Neural cell (in vitro differentiated cells): ENCODE results near the gene MTNR1B. TPM values are rescaled to one million over a fixed set of nuclear protein-coding genes. Genes with fewer than 3 reads are reported as not detected.

Source experiments
- H2AFZ ChIP-seq: fragments of 200-600, 300-800 bp; sonication (generic), shearing (Covaris generic); 2 replicates; pipeline ENCODE4 v1.6.0; 2014; ENCODE audit warnings: low read depth, mild to moderate bottlenecking, antibody characterized with exemption, low read length, moderate library complexity
- H3F3A ChIP-seq: fragments of 200-600 bp; shearing (Covaris generic); 2 replicates; pipeline ENCODE4 v1.6.1; 2016; ENCODE audit warnings: mild to moderate bottlenecking, moderate library complexity, mixed read lengths, antibody characterized with exemption, low read length; ENCODE audit not compliant: insufficient read depth, poor library complexity, severe bottlenecking
- H3K27ac ChIP-seq: fragments of 200-600, 300-800 bp; sonication (generic), shearing (Covaris generic); 2 replicates; pipeline ENCODE4 v1.5.1; 2014; ENCODE audit warnings: mild to moderate bottlenecking, low read length, moderate library complexity
- H3K27me3 ChIP-seq: fragments of 300-800, 200-600 bp; sonication (generic), shearing (Covaris generic); 2 replicates; pipeline ENCODE4 v1.6.0; 2014; ENCODE audit warnings: mild to moderate bottlenecking, low read depth, low read length, moderate library complexity; ENCODE audit not compliant: insufficient read depth
- H3K36me3 ChIP-seq: fragments of 300-800, 200-600 bp; sonication (generic), shearing (Covaris generic); 2 replicates; pipeline ENCODE4 v1.5.1; 2014; ENCODE audit warnings: mild to moderate bottlenecking, antibody characterized with exemption, low read length, moderate library complexity; ENCODE audit not compliant: insufficient read depth
- H3K4me2 ChIP-seq: fragments of 300-800, 200-600 bp; sonication (generic), shearing (Covaris generic); 2 replicates; pipeline ENCODE4 v1.6.0; 2014; ENCODE audit warnings: mild to moderate bottlenecking, low read length
- H3K4me3 ChIP-seq: fragments of 300-800, 200-600 bp; sonication (generic), shearing (Covaris generic); 2 replicates; pipeline ENCODE4 v1.5.1; 2014; ENCODE audit warnings: mild to moderate bottlenecking, low read length, moderate library complexity
- H3K79me2 ChIP-seq: fragments of 200-600 bp; shearing (Covaris generic); replicated peaks from 2 replicates; pipeline ENCODE4 v1.6.0; 2014; ENCODE audit warnings: mild to moderate bottlenecking, low read length, moderate library complexity; ENCODE audit not compliant: insufficient read depth
- H3K9ac ChIP-seq: fragments of 300-800, 200-600 bp; sonication (generic), shearing (Covaris generic); 2 replicates; pipeline ENCODE4 v1.6.1; 2016; ENCODE audit warnings: mild to moderate bottlenecking, low read length, mixed read lengths
- H3K9me2 ChIP-seq: fragments of 200-600 bp; shearing (Covaris generic); 2 replicates; pipeline ENCODE4 v1.6.1; 2016; ENCODE audit warnings: mild to moderate bottlenecking, low read length, mixed read lengths; ENCODE audit not compliant: insufficient read depth
- H3K9me3 ChIP-seq: fragments of 200-600, 300-800 bp; sonication (generic), shearing (Covaris generic); 2 replicates; pipeline ENCODE4 v1.6.1; 2016; ENCODE audit warnings: mild to moderate bottlenecking, mixed run types, low read length, moderate library complexity, mixed read lengths
- H4K20me1 ChIP-seq: fragments of 200-600 bp; shearing (Covaris generic); 2 replicates; pipeline ENCODE4 v1.6.1; 2016; ENCODE audit warnings: mild to moderate bottlenecking, mixed run types; ENCODE audit not compliant: insufficient read depth
- CTCF ChIP-seq: fragments of 450-650 bp; IDR thresholded peaks from 2 replicates; pipeline ENCODE4 v1.5.1; 2014; ENCODE audit warnings: antibody characterized with exemption, mild to moderate bottlenecking, moderate library complexity; ENCODE audit not compliant: poor library complexity, severe bottlenecking
- EP300 ChIP-seq: fragments of 450-650 bp; conservative IDR thresholded peaks from 2 replicates; pipeline ENCODE4 v1.6.1; 2014; ENCODE audit warnings: antibody characterized with exemption, mild to moderate bottlenecking, moderate library complexity; ENCODE audit not compliant: poor library complexity, severe bottlenecking
- EZH2 ChIP-seq: fragments of 200-600, 300-800 bp; shearing (Covaris generic), sonication (generic); IDR thresholded peaks from 2 replicates; pipeline ENCODE4 v1.6.1; 2014; ENCODE audit warnings: antibody characterized with exemption, low read length, borderline replicate concordance, mild to moderate bottlenecking; ENCODE audit not compliant: insufficient read depth, poor library complexity, severe bottlenecking
- MXI1 ChIP-seq: fragments of 450-650 bp; conservative IDR thresholded peaks from 2 replicates; pipeline ENCODE4 v1.6.1; 2014; ENCODE audit warnings: antibody characterized with exemption, mild to moderate bottlenecking; ENCODE audit not compliant: poor library complexity, severe bottlenecking
- POLR2AphosphoS5 ChIP-seq: IDR thresholded peaks from 2 replicates; pipeline ENCODE4 v1.6.1; 2012
- RAD21 ChIP-seq: fragments of 450-650 bp; conservative IDR thresholded peaks from 2 replicates; pipeline ENCODE4 v1.6.1; 2014; ENCODE audit warnings: antibody characterized with exemption, mild to moderate bottlenecking, moderate library complexity
- REST ChIP-seq: IDR thresholded peaks from 2 replicates; pipeline ENCODE4 v1.6.1; 2012; ENCODE audit warnings: borderline replicate concordance
- SMC3 ChIP-seq: fragments of 450-650 bp; conservative IDR thresholded peaks from 2 replicates; pipeline ENCODE4 v1.6.1; 2014; ENCODE audit warnings: antibody characterized with exemption, mild to moderate bottlenecking, moderate library complexity; ENCODE audit not compliant: poor library complexity
- TAF1 ChIP-seq: IDR thresholded peaks from 2 replicates; pipeline ENCODE4 v1.6.1; 2012; ENCODE audit warnings: low read depth
- polyA plus RNA-seq: library from polyadenylated mRNA; depleted of rRNA; stranded (reverse); fragments of >200 nt; gene quantifications from 2 replicates; pipeline ENCODE4 v1.2.3, GENCODE V29; 2014

The MTNR1B gene
- polyA plus RNA-seq, 1 donor from 2014 or later: not detected

- no peak overlapping the region for H3K4me3 ChIP-seq
- H3F3A ChIP-seq: no peaks in the 10 kb centered on the region
- H3K4me2 ChIP-seq: no peak overlapping the region
- H3K9me2 ChIP-seq: no peaks in the 10 kb centered on the region
- H3K9me3 ChIP-seq: no peaks in the 10 kb centered on the region
- TF ChIP-seq TAF1 (no peak), EP300 (no peak), RAD21 (no peak)
- no peaks in the 10 kb centered on the region for H3K36me3 ChIP-seq
- H3K27ac ChIP-seq: no peak overlapping the region
- H4K20me1 ChIP-seq: no peaks in the 10 kb centered on the region
- peaks cover 34% of the 10 kb centered on the region for H3K27me3 ChIP-seq
- no peaks in the 10 kb centered on the region for H3K79me2 ChIP-seq
- no peak overlapping the region for H2AFZ ChIP-seq
- no peak overlapping the region for H3K9ac ChIP-seq
Measured at GRCh38 chr11:92967867-92968266, 1.6 kb upstream of the MTNR1B start.

- TF ChIP-seq CTCF (peak; percentile 52), POLR2AphosphoS5 (no peak), SMC3 (peak; percentile 33), RAD21 (peak; percentile 24)
- Histone ChIP-seq H3K9ac (peak overlapping the region; percentile 34), H3K9me2 (no peaks in the 10 kb centered on the region), H4K20me1 (no peaks in the 10 kb centered on the region), H3K27me3 (peaks cover 34% of the 10 kb centered on the region), H3K36me3 (no peaks in the 10 kb centered on the region), H3F3A (no peaks in the 10 kb centered on the region), H3K4me2 (no peak overlapping the region), H3K79me2 (no peaks in the 10 kb centered on the region), H3K4me3 (peak overlapping the region; percentile 68), H3K27ac (no peak overlapping the region), H2AFZ (no peak overlapping the region), H3K9me3 (no peaks in the 10 kb centered on the region)
Measured at GRCh38 chr11:92969293-92969633, 188 bp upstream of the MTNR1B start.

- H3K36me3 ChIP-seq: no peaks in the 10 kb centered on the region
- no peaks in the 10 kb centered on the region for H3F3A ChIP-seq
- no peaks in the 10 kb centered on the region for H3K79me2 ChIP-seq
- TF ChIP-seq REST: no peak
- no peak for TF ChIP-seq EZH2
- no peak for TF ChIP-seq RAD21
- TF ChIP-seq MXI1: no peak
- TF ChIP-seq TAF1: no peak
- H2AFZ ChIP-seq: no peak overlapping the region
- no peak overlapping the region for H3K9ac ChIP-seq
- H4K20me1 ChIP-seq: no peaks in the 10 kb centered on the region
- H3K9me2 ChIP-seq: no peaks in the 10 kb centered on the region
- H3K27ac ChIP-seq: no peak overlapping the region
- H3K4me3 ChIP-seq: no peak overlapping the region
- H3K9me3 ChIP-seq: no peaks in the 10 kb centered on the region
- H3K27me3 ChIP-seq: peaks cover 34% of the 10 kb centered on the region
- no peak overlapping the region for H3K4me2 ChIP-seq
Measured at GRCh38 chr11:92972248-92972647, 2.8 kb downstream of the MTNR1B start.
